Stimulated activated CD8-positive, alpha-beta memory T cell treated with anti-CD3 and anti-CD28 coated beads, Interleukin-4, amount 100 ng/mL, for 24 hours (primary cell): Measurements from ENCODE around the gene DYSF.

Source experiments
- DNase-seq: peaks from one replicate; pipeline ENCODE4 v3.0.0-alpha.2; 2020; ENCODE audit warnings: low read depth

DYSF gene

DNA sequence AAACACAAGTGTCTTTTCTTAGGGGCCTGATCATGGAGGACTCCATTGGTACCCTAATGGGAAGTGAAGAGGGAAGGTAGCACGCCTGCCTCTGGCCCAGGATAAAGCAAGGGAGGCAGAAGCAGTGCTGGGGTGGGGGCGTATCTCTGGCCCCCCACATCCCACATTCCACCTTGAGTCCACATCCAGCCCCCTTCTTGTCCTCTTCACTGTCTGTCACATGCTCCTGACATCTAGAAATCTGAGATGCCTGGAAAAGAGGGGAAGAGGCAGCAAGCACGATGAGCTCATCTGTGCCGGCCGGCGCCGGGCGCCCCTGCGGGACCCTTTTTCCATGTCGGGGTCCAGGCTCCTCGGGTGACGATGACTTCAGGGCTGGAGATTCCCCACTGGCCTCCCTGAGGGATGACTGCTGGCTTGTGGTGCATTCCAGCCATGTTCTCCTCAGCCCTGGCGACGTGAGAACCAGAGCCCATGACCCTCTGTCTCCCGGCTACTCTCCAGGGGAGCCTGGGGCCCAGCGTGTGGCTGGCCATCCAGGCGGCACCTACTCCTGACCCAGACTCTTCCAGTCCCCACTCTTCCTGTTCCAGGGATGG, 277.5 kb downstream of the DYSF start:
- no peak for DNase-seq

DNA sequence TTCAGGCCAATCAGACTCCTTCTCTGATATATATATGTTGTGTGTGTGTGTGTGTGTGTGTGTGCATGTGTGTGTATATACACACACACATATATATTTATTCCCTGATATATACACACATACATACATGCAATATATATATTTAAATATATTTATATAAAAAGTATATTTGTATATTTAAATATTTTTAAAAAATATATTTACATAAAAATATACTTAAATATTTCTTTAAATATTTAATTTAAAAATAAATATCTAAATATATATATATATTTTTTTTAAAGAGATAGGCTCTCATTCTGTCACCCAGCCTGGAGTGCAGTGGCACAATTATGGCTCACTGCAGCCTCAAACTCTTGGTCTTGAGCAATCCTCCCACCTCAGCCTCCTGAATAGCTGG, 281.3 kb downstream of the DYSF start:
- no peak for DNase-seq

DNA sequence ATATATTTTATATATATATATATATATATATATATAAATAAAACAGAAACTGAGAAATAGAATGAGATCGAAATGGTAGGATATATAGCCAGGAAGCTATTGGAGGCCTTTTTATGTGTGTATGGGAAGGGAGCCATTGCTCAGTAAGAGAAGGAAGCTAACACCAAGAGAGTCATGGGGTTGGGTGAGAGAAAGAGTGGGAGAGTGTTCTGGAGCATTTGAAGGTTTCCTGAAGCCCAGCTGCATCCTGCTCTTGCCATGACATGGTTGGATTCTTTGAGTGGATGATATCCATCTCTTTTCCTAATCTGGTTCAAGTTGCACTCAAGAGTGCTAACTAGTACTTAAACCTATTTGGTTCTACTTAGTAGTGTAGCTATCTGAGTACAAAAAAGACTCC, 282.3 kb downstream of the DYSF start:
- DNase-seq: no peak
